NCI-H146 treated with DMSO at 0.1 percent for 48 hours (cell line): ENCODE data around the gene SAPCD2.

Source experiments
- DNase-seq: peaks from one replicate; lab custom pipeline; 2025; ENCODE audit not compliant: unreplicated experiment; lab: John Stamatoyannopoulos, UW

SAPCD2 gene

DNA sequence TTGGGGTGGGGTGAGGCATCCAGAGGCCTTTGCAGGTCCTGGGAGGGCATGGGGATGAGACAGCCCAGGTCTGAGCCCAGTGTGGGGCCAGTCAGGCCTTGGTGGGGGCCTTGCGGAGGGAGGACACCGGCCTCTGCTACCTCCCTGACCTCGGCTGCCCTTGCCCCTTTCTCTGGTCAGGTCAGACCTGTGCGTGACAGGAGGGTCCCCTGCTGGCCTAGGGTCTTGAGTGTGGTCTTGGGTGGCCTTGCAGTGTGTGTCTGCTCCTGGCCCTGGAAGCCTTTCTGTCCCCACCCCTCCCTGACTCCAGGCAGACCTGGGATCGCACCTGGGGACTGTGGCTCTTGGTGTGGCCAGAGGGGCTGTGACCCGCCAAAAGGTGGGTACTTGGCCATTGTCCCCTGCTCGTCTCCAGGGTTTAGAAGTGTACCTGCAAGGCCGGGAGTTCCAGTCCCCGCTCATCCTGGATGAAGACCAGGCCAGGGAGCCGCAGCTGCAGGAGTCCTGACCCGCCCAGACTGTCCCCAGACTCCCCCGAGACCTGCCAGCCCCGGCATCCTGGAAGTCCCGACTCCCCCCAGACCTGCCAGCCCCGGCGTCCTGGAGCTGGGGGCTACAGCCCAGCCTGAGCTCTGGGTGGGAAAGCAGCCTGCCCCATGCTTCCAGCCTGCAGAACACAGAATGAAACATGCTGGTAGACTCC lies 12.0 kb upstream of the SAPCD2 start:
- DNase-seq, result no peak

DNA sequence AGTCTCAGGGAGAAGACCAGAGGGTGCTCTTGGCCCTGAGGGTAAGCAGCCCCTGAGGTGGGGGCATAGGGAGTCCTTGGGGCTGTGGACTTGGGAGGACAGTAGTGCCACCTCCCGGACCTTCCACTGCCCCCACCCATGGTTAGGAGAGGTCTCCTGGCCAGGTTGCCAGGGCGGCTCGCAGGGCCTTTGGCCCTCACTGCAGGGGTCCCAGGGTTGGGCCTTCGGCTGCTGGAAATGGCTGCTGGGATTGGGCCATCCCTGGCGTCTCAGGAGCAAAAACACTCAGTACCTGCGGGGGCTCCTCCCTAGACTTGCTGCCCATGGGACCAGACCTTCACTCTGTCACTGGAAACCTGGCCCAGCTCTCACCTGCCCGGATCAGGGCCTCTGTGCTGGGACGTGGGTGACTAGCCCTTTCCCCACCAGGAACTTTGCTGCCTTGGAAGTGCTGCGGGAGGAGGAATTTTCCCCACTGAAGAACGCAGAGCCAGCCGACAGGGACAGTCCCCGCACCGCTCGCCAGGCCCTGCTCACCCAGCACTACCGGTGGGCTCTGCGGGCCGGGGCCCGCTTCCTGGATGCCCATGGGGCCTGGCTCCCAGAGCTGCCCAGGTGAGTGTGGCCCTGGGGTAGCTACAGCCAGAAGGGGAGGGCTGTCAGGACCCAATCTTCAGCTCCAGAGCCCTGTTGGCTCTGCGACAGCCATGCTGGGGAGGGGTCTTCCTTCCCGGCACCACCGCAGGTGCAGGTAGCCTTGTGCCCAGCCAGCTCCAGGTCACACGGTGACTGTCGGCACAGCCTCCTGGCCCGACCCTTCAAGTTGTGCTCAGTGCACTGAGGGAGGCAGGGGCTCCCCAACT lies 10.1 kb upstream of the SAPCD2 start:
- DNase-seq, result no peak

DNA sequence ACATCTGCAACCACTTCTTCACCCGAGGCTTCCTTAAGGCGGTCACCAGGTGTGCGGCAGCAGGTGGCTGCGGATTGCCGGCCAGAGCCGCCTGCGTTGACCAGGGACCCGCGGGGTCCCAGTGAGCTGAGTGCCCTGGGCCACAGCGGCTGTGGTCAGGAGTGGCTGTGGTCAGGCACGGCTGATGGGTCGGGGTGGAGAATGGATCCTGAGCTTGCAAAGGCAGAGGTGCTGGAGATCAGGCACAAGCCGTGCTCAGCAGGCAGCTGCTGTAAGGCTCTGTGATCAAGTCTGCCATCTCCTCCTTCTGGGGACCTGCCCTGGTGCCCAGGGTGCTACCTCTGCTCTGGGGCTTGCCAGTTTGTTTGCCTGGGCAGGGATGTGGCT lies 9.0 kb upstream of the SAPCD2 start:
- DNase-seq, result no peak

DNA sequence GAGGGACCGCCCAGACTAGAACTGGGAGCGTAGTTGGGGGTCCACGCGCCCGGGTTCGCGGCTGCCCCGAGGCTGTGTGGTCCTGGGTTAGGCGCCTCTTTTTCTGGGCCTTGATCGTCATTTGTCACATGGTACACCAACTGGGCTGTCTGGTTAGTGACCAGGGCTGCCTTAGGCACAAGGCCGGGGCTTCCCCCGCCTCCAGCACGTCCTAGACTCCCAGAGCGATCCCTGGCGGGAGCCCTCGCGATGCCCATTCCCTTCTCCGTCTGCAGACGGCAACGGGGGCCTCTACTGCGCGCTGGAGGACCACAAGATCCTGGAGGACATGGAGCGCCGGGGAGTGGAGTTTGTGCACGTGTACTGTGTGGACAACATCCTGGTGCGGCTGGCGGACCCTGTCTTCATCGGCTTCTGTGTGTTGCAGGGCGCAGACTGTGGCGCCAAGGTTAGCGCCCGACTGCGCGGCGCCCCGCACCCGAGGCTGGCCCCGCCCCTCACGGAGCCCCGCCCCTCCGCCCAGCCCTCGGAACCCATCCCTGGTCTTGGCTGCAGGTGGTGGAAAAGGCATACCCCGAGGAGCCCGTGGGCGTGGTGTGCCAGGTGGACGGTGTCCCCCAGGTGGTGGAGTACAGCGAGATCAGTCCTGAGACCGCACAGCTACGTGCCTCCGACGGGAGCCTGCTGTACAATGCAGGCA lies 8.5 kb upstream of the SAPCD2 start:
- DNase-seq, result no peak

- no peak for DNase-seq
Measured at GRCh38 chr9:137077758-137078693, 7.7 kb upstream of the SAPCD2 start.

DNA sequence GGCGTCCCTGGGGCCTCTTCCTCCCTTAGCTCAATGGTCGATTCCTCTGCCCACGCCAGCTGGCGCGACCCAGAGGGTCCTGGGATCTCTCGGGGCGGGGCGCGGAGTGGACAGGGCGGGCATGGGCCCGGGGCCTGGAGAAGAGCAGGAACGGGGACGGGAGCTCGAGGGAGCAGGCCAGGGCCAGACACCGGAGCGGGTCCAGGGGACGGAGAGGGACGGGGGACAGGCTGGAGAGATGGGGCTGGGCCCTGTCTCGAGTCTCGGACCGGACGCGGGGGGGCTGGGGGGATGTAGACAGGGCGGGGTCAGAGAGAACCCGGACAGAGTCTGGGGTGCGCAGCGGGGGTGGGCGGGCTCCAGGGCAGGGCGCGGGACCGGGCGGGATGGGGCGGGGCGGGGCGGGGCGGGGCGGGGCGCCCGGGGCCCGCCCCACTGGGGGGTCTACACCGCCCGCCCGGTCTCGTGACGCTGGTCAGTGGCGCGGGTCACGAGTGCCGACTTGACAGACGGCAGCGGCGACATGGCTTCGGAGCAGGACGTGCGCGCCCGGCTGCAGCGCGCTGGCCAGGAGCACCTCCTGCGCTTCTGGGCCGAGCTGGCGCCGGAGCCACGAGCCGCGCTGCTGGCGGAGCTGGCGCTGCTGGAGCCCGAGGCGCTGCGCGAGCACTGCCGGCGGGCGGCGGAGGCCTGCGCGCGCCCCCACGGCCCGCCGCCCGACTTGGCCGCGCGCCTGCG lies 6.8 kb upstream of the SAPCD2 start, which contains the start of gene UAP1L1:
Gene UAP1L1 (plus strand): TSS at position 508 of the 738 bp plus-strand sequence. CDS start 16 bp downstream, at position 524.
- DNase-seq, result peak; percentile 20

- no peak for DNase-seq
Measured at GRCh38 chr9:137076636-137077009, 6.3 kb upstream of the SAPCD2 start.

DNA sequence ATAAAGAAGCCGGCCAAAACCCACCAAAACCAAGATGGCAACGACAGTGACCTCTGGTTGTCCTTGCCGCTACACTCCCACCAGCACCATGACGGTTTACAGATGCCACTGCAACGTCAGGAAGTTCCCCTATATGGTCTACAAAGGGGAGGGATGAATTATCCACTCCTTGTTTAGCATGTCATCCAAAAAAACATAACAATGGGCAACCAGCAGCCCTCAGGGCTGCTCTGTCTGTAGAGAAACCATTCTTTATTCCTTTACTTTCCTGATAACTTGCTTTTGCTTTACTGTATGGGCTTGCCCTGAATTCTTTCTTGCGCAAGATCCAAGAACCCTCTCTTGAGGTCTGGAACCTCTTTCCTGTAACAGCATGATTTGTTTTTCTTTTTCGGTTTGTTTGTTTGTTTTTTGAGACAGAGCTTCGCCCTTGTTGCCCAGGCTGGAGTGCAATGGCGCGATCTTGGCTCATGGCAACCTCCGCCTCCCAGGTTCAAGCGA lies 5.0 kb upstream of the SAPCD2 start:
- DNase-seq, result no peak

GRCh38 chr9:137074657-137075274 lies 4.4 kb upstream of the SAPCD2 start:
- DNase-seq, result no peak

GRCh38 chr9:137073992-137074399 lies 3.6 kb upstream of the SAPCD2 start:
- no peak for DNase-seq

- DNase-seq, result no peak
Measured at GRCh38 chr9:137071282-137071681, 925 bp upstream of the SAPCD2 start.

- no peak for DNase-seq
Measured at GRCh38 chr9:137070906-137071275, 534 bp upstream of the SAPCD2 start.

DNA sequence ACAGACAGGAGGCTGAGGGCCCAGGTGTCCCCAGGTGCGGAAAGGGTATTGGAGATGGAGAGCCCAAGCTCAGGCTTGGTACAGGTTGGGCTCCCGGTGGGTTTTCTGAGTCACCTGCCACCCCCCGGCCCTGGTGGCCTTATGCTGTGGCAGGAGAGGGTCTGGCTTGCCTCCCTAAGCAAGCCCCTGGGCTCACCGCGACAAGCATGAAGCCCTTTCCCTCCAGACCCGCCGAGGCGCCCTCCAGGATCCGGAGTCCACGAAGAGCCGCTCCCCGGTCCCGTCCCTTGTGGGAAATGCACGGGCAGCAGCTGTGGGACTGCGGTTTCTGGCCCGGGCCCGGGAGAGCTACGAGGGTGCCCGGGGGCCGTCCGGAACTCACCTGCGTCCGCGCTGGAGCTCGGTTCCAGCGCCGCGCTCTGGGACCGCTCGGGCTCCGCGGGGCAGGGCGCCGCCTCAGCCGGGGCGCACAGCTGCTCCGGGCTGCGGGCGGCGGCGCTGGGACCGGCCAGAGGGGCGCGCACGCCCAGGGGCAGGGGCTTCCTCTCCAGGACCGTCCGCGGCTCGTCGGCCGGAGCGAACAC lies 757 bp downstream of the SAPCD2 start:
- no peak for DNase-seq

DNA sequence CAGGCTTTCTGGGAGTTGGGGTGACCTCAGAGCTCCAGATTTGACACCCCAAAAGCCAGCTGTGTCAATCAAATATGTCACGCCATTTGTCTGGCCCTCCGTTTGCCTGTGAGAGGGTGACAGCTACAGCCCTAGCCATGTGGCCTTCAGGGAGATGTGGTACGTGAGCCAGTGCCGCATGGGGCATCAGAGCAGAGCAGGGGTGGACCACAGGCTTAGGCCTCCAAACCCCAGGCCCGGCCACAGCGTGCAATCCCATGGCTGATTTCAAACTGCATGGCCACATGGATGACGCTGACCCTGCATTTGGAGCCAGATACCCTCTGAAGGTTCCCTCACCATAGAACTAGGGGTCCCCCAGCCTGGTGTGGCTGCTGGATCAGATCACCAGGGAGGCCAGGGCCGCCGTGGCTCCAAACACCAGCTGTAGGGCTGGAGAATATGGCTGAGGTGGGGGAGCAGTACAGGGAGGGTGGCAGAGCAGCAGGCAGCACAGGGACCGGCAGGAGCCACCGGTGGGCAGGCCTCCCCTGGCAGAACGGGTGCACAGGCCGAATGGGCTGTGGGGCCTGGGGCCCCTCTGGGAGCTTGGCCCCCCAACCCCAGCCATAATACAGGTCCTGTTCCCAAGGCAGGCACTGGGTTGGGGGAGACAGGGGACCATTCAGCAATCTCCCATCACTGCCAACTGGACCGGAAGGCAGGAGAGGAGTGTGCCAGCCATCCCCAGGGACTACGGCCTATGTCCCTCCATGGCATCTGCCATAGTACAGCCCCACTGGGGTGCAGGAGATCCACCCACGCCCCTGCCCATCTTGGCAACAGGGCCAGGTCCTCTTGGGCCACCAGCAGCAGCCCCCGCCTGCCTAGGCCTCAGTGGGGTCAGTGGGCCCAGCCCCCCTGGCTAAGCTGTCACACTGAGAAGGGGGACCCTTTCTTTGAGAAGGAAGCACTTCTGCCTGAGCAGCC lies 1.5 kb downstream of the SAPCD2 start:
- DNase-seq, result no peak

DNA sequence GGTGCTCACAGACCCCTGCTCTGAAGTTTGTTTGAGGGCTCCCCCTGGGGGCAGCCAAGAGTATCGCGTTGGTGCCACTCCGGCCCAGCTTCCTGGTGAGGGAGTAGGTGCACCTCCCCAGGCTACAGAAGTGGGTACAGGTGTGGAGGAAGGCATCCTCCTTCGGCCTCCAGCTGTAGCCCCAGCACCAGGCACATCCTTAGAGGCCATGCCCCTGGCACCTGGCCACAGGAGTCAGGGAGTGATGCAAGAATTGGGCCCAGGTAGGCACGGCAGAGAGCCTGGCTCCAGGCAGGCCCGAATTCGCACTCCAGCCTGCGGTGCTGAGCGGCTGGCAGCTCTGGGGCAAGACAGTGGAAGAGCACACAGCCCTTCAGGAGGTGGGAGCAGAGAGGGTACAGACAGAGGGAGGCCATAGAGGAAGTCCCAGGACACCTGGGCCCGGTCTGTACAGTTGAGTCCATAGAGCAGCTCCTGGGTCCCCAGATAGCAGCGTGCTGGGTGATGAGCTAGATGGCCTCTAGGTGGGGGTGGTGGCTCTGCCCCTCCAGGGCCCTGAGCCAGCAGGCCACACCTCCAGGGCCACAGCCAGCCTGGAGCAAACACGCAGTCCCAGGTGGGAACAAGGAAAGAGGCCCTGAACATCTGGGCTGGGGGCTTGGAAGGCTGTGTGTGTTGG lies 2.4 kb downstream of the SAPCD2 start:
- DNase-seq, result peak; percentile 15

DNA sequence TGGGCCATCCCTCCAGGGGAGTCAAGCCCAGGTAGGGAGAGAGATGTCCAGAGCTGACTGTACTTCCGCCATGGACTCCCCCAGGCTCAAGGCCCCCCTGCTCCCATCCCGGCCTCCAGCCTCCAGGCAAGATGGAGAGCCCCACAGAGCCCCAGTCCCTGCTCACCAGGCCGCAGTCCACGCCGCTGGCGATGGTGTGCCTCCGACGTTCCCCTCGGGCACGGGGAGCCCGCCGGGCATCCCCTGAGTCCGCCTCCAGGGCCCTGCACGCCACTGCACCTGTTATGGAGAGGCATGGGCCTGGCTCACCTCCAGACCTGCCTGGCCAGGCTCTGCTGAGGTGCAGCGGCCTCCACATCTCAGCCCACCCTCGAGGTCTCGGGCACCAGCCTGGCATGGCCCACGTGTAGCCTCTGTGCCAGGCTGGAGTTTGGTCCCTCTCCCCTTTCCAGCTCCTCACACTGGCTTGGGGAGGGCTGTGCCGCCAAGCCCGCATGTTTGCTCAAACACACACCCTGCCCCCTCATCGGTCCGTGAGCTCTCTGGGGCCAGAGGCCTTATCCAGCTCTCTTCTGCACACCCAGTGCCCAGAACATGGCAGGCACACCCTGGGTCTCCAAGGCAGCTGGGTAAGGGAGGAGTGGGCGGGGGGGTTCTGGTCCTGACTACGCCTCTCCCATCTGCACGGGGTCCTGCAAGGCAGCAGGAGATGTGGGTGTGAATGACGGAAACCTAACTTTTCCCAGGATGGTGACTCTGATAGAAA lies 4.1 kb downstream of the SAPCD2 start:
- no peak for DNase-seq
